Endodermal cell (in vitro differentiated cells): ENCODE results near the gene MEIOB. TPM values are rescaled to one million over a fixed set of nuclear protein-coding genes. Genes with fewer than 3 reads are reported as not detected.
"Not testable (repeated sequence)": the region's sequence is repeated elsewhere in the genome, so short reads cannot be mapped to it uniquely, and the experiment has no call there.

Source experiments
- DNase-seq: peaks from one replicate; pipeline ENCODE4 v3.0.0-alpha.2; 2017
- H3K27ac ChIP-seq: 2 replicates; pipeline ENCODE4 v1.5.1; 2013; ENCODE audit warnings: mild to moderate bottlenecking, low read depth, low read length, moderate library complexity
- H3K27me3 ChIP-seq: 2 replicates; pipeline ENCODE4 v1.6.1; 2013; ENCODE audit warnings: mild to moderate bottlenecking, low read length, moderate library complexity; ENCODE audit not compliant: insufficient read depth, control insufficient read depth, poor library complexity, severe bottlenecking
- H3K36me3 ChIP-seq: 2 replicates; pipeline ENCODE4 v1.7.0; 2013; ENCODE audit warnings: mild to moderate bottlenecking, low read length, moderate library complexity; ENCODE audit not compliant: control insufficient read depth, insufficient read depth
- H3K4me1 ChIP-seq: one replicate; pipeline ENCODE4 v1.7.0; 2013; ENCODE audit warnings: low read length; ENCODE audit not compliant: control insufficient read depth, insufficient read depth
- H3K4me3 ChIP-seq: 2 replicates; pipeline ENCODE4 v1.5.1; 2013; ENCODE audit warnings: mild to moderate bottlenecking, low read length, moderate library complexity
- H3K9ac ChIP-seq: 2 replicates; pipeline ENCODE4 v1.6.1; 2013; ENCODE audit warnings: mild to moderate bottlenecking, low read length, moderate library complexity; ENCODE audit not compliant: poor library complexity, severe bottlenecking; ENCODE audit errors: extremely low read depth
- H3K9me3 ChIP-seq: 2 replicates; pipeline ENCODE4 v1.6.1; 2013; ENCODE audit warnings: mild to moderate bottlenecking, low read length, moderate library complexity; ENCODE audit not compliant: control insufficient read depth
- H3K27ac Mint-ChIP-seq: 2 replicates; pipeline ENCODE4 v1.8.0; 2020; ENCODE audit warnings: mixed read lengths
- H3K27me3 Mint-ChIP-seq: 2 replicates; pipeline ENCODE4 v1.8.0; 2021; ENCODE audit warnings: mild to moderate bottlenecking, mixed read lengths; ENCODE audit not compliant: insufficient read depth
- H3K36me3 Mint-ChIP-seq: 2 replicates; pipeline ENCODE4 v1.8.0; 2020; ENCODE audit warnings: low read depth, mixed read lengths
- H3K4me1 Mint-ChIP-seq: 2 replicates; pipeline ENCODE4 v1.8.0; 2020; ENCODE audit warnings: mixed read lengths
- H3K4me3 Mint-ChIP-seq: 2 replicates; pipeline ENCODE4 v1.8.0; 2020; ENCODE audit warnings: mild to moderate bottlenecking, moderate library complexity, mixed read lengths
- H3K9me3 Mint-ChIP-seq: 2 replicates; pipeline ENCODE4 v1.8.0; 2020; ENCODE audit warnings: mild to moderate bottlenecking, mixed read lengths
- CTCF ChIP-seq: fragments of 200-600 bp; sonication (generic); conservative IDR thresholded peaks from 2 replicates; pipeline ENCODE4 v1.5.0; 2021; ENCODE audit warnings: antibody characterized with exemption, mild to moderate bottlenecking
- WGBS, 2 experiments: methylation state at CpG; one replicate each; pipeline versions ENCODE4 v1.1.5 to v1.1.7; 2013; ENCODE audit warnings: missing lambda C conversion rate in 2 of 2, mixed read lengths in 1 of 2; ENCODE audit not compliant: insufficient coverage in 1 of 2, insufficient read length in 1 of 2; 5-methylcytosine and 5-hydroxymethylcytosine counted together
- total RNA-seq, 2 donors: library from RNA; stranded (reverse); fragmentation: NEBNext Ultra II Directional in 1 of 2; extraction: Animal tissue kit (Norgen Biotek cat#: 25700) in 1 of 2; gene quantifications; 2 replicates in 1 of 2; 3 replicates in 1 of 2; pipeline ENCODE4 v1.2.1, GENCODE V29; 2021

Gene MEIOB
- total RNA-seq, 2 donors from 2014 or later = not detected

- TF ChIP-seq CTCF = no peak
- Histone ChIP-seq H3K36me3 (no peaks in the 10 kb centered on the region), H3K9me3 (no peaks in the 10 kb centered on the region), H3K27ac (no peak overlapping the region), H3K27me3 (no peaks in the 10 kb centered on the region), H3K4me3 (no peak overlapping the region), H3K9ac (no peak overlapping the region), H3K4me1 (no peaks in the 10 kb centered on the region)
- Mint-ChIP-seq H3K4me3 (no peak overlapping the region), H3K9me3 (no peaks in the 10 kb centered on the region), H3K36me3 (no peaks in the 10 kb centered on the region), H3K27ac (no peak overlapping the region), H3K4me1 (no peaks in the 10 kb centered on the region), H3K27me3 (peaks cover 14% of the 10 kb centered on the region)
- 88 to 94% methylated on average over 15 to 16 of the region's 16 CpGs for WGBS, 2 experiments
- no peak for DNase-seq
Observed at GRCh38 chr16:1899641-1900451, 27.9 kb upstream of the MEIOB start.

GRCh38 chr16:1897692-1898091 lies 25.7 kb upstream of the MEIOB start:
- not testable (repeated sequence) for H3K36me3 Mint-ChIP-seq, H3K4me1 ChIP-seq, H3K4me1 Mint-ChIP-seq, H3K27ac ChIP-seq, H3K9me3 Mint-ChIP-seq, H3K4me3 Mint-ChIP-seq, H3K9me3 ChIP-seq, H3K27ac Mint-ChIP-seq, H3K9ac ChIP-seq, H3K4me3 ChIP-seq, DNase-seq, H3K36me3 ChIP-seq, H3K27me3 ChIP-seq
- 90 to 92% methylated on average over 2 of the region's 2 CpGs for whole genome bisulfite sequencing, 2 experiments
- peaks cover 14% of the 10 kb centered on the region for H3K27me3 Mint-ChIP-seq

GRCh38 chr16:1895949-1896675 lies 24.1 kb upstream of the MEIOB start:
- Histone ChIP-seq H3K27ac (no peak overlapping the region), H3K9me3 (no peaks in the 10 kb centered on the region), H3K9ac (no peak overlapping the region), H3K27me3 (no peaks in the 10 kb centered on the region), H3K4me1 (no peaks in the 10 kb centered on the region), H3K36me3 (no peaks in the 10 kb centered on the region), H3K4me3 (no peak overlapping the region)
- Mint-ChIP-seq H3K27me3 (peaks cover 22% of the 10 kb centered on the region), H3K4me3 (no peak overlapping the region), H3K4me1 (no peaks in the 10 kb centered on the region), H3K36me3 (no peaks in the 10 kb centered on the region), H3K27ac (no peak overlapping the region), H3K9me3 (no peaks in the 10 kb centered on the region)
- WGBS, 2 experiments = 90 to 91% methylated on average over 15 to 27 of the region's 27 CpGs
- TF ChIP-seq CTCF = no peak
- DNase-seq = no peak
